Stimulated activated CD8-positive, alpha-beta memory T cell treated with anti-CD3 and anti-CD28 coated beads, Interleukin-7, amount 100 ng/mL, for 48 hours (primary cell): ENCODE measurements around the gene LILRA2.
"Not testable (repeated sequence)": the region's sequence is repeated elsewhere in the genome, so short reads cannot be mapped to it uniquely, and the experiment has no call there.

Experiments
- DNase-seq, 2 donors: peaks; one replicate each; pipeline ENCODE4 v3.0.0-alpha.2; 2020; ENCODE audit warnings: low read depth in 1 of 2; ENCODE audit errors: extremely low read depth in 1 of 2

LILRA2 gene

DNA sequence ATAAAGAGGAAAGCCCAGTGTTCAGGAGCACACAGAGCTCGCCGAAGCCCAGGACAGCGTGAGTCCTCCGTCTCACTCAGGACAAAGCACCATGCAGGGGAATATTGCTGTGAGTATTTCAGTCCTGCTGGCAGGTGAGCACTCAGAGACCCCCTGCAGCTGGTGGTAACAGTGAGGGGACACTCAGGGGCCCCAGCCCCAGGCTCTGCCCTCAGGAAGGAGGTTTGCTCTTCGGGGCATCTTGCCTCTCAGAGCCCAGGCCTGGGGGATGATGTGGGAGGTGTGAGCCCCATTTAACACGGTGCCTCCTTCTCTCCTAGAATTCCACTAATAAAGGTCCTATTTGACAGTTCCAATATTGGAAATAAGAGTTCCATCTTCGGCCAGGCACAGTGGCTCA, 34.6 kb downstream of the LILRA2 start:
- no peak for DNase-seq

DNA sequence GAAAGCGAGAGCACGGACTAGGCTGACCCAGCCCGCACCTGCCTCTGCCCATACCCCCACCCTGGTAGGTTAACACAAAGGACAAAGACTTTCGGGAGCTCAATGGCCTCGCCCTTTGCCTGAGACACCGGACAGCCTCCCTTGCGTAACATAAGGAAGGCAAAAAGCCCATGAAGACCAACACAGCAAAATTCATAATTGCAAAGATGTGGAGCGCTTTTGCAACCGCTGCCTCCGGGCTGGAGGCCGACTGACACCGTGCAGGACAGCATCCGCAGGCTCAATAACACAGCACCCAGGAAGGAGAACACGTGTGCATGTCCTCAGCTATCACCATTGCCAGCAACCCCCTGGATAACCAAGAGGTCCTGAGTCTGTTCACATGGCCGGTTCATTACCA, 35.2 kb downstream of the LILRA2 start:
- no peak for DNase-seq

DNA sequence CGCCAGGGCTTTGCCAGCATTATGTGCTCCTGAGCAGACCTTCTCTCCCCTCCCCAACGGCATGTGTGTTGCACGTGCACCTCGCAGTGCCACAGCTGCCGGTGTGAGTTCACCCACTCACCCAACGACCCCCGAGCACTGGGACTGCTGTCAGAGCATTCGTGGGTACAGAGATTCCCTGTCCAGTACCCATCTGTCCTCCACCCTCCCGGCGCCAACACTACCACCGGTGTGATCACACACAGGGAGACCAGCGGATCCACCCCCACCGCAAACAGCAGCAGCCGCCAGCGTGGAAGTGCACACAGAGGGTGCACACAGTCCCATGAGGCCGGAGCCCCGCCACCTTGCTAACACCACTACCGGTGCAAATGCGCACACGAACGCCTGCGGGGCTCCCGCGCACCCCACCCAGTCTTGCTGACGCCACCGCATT, 35.8 kb downstream of the LILRA2 start:
- DNase-seq: no peak

DNA sequence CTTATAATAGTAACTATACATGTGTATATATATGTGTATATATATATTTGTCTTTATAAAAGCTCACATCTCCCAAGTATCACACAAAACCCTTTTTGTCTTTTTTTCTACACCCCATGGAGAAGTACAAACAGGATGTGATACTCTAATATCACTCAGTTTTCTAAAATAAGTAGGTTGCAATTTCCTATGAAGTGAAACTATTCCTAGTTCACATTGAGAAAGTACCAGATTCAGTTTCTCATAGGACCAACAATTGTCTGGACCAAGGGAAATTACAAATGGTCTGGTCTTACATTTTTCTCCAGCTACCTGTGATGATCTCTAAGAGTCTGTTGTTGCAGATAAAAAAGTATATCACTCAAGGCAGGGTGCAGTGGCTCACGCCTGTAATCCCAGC, 38.8 kb downstream of the LILRA2 start:
- no peak for DNase-seq

DNA sequence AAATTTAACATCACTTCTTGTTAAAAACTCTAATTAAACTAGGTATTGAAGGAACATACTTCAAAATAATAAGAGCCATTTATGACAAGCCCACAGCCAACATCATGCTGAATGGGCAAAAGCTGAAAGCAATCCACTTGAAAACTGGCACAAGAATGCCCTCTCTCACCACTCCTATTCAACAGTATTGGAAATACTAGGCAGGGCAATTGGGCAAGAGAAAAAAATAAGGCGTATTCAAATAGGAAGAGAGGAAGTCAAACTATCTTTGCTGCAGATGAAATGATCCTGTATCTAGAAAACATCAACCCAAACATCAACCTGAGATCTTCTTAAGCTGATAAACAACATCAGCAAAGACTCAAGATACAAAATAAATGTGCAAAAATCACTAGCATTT, 41.1 kb downstream of the LILRA2 start:
- DNase-seq: no peak

DNA sequence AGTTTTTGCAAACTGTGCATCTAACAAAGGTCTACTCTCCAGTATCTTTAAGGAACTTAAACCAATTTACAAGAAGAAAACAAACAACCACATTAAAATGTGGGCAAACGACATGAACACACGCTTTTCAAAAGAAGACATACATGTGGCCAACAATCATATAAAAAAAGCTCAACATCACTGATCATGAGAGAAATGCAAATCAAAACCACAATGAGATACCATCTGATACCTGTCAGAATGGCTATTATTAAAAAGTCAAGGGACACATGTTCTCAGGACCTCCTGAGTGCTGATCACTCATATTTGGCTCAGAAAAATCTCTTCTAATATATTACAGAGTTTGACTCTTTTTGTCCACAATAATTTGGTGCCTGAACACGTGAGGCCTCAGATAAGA, 42.5 kb downstream of the LILRA2 start:
- DNase-seq: no peak

DNA sequence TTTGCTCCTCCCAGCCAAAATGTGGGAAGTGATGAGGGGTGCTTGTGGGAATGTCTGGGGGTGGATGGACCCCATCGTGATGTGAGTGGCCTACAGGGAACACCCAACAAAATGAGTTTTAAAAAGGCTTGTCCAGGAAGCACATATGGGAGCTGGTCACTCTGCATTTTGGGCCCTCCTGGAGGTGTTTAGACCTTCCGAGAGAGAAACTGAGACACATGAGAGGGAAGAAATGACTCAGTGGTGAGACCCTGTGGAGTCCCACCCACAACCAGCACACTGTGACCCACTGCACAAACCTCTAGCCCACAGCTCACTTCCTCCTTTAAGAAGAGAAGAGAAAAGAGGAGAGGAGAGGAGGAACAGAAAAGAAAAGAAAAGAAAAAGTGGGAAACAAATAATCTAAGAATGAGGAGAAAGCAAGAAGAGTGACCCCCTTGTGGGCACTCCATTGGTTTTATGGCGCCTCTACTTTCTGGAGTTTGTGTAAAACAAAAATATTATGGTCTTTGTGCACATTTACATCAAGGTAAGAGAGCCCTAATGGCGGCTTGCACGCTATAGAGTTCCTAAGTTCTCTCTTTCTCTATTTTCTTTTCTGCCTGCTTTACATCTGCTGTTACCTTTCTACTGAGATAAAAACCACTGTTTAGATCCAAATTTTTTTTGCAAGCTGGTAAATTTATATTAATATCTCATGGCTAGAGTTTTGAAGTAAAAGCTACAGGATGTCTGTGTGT, 43.4 kb downstream of the LILRA2 start:
- no peak for DNase-seq

DNA sequence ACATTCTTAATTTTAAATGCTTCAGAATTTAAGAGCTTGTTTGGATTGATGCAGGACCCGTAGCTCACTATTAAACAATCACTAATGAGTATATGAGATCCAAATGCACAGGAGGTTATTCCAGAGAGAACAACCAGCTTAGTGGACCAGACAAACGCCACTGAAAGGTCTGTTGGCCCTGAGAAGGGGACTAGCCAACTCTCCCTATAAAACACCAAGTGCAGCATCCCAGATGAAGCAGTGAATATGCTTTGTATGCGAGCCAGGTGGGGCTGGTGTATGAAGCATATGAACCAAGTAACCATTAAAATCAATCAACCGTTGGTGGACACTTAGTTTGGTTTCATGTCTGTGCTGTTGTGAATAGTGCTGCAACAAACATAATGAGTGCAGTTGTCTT, 46.9 kb downstream of the LILRA2 start:
- no peak for DNase-seq

DNA sequence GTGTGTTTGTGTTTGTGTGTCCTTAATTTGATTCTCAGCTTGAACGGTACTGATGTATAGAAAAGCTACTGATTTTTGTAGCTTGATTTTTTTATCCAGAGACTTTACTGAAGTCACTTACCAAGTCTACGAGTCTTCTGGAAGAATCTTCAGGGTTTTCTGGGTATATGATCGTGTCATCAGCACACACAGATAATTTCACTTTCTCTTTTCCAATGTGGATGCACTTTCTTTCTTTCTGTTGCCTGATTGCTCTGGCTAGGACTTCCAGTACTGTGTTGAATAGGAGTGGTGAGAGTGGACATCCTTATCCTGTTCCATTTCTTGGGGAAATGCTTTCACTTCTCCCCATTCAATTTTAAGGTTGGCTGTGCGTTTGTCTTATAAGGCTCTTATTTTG, 48.8 kb downstream of the LILRA2 start:
- DNase-seq: no peak

DNA sequence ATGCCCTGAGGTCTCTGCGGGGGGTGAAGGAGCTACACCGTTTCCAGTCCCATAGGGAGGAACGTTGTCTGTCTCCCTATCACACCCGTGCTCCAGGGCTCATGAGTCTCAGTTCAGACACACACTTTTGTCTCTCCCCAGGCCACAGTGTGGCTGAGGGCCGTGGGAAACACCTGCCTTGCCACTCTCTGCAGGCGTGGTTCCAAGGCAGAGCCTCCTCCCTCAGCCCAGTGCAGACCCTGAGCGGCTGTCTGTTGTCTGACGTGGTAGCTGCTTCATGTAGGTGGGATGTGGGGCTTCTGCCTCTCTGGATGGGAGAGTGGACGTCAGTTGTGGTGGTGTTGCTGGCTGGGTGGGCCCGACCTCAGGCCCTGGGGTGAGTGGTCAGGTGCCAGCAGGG, 50.6 kb downstream of the LILRA2 start:
- not testable (repeated sequence) for DNase-seq

DNA sequence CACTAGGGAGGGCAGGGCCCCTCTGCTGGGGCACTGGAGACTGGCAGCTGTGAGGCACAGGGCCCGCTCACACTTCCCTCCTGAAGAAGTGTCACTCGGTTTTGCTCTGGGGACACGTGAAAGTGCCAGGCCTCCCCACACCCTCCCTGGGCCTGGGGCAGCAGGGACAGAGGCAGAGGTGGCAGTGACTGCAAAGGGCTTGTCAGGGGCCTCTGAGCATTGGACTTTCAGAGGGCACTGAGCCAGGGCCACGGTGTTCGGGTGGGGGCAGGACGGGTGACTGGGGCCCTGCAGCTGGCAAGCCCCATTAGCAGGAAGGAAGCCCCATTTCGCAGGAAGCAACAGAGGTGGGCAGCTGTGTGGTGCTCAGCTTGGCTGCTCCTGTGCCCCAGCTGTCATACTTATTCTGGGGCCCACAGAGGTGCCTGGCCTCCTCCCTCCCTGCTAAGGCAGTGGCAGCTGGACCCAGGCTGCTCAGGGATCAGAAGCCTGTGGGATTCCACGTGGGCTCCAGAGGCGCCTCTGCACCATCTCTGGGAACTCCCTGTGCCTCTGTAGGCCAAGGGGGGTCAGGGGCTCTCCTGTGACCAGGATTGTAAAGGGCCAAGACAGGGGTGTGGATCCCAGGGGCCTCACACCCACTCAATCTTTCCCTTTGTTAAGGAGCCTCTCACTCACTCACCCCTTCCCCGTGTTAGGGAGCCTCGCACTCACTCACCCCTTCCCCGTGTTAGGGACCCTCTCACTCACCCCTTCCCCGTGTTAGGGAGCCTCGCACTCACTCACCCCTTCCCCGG, 51.5 kb downstream of the LILRA2 start:
- not testable (repeated sequence) for DNase-seq

DNA sequence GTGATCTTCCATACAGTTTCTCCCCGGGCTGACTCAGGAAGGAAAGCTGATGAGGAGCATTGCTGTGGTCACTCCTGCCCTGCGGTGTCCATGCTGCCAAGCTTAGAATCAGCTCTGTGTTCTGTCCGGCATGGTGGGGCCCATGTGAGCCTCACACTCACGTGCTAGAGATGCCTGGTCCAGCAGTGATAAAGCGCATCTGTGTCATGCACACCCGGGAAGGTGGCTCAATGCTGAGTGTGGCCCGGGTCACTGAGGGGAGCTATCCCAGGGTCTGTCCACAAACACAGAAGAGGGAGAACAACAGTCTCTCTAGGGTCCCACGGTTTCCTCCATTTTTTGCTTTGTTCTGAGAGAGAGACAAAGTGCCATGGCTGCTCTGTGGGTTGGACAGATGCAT, 53.2 kb downstream of the LILRA2 start:
- DNase-seq: no peak

DNA sequence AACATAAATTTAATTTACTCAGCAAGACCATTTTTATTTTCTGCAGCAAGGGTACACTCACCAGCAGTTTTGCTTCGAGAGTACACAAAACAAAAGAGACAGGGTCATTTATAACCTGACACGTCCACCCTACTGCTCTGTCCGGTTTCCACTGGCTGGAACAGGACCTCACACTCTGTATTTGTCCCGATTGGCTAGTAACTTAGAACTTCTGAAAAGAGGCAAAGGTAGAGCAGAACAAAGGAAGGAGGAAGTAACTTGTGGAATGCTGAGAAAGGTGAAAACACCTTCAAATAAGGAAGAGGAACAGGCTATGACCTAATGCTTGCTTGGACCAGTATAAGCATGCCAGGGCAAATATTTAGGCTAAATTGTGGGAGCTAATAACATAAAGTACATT, 54.3 kb downstream of the LILRA2 start:
- not testable (repeated sequence) for DNase-seq

DNA sequence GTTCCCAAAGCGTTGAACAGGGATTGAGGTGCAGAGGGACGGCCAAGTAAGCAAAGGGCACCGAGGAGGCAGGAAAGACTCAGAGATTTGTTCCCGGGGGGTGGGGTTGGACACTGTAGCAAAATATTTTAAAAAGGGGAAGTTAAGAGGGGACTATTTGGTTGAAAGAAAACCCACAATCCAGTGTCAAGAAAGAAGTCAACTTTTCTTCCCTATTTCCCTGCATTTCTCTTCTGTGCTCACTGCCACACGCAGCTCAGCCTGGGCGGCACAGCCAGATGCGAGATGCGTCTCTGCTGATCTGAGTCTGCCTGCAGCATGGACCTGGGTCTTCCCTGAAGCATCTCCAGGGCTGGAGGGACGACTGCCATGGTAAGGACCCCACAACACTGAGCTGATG, 56.7 kb downstream of the LILRA2 start, which contains the start of gene LILRB1:
LILRB1 (plus strand) TSS at position 223 of the 400 bp plus-strand sequence. CDS start 590 bp downstream, outside the sequence.
- not testable (repeated sequence) for DNase-seq

DNA sequence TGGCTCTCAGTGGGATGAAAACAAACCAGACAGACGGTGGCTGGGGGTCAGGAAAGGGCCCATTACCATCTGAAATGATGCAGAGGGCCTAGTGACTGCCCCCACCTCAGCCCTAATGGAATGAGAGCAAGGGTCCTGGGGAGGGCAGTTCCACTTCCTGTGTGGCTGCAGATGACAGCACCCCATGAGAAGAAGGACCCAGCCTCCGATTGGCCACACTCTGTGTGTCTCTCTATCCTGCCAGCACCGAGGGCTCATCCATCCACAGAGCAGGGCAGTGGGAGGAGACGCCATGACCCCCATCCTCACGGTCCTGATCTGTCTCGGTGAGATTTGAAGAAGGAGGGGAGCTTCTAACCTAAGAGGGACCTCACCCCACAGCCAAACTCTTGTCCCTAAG, 57.2 kb downstream of the LILRA2 start:
- no peak for DNase-seq

DNA sequence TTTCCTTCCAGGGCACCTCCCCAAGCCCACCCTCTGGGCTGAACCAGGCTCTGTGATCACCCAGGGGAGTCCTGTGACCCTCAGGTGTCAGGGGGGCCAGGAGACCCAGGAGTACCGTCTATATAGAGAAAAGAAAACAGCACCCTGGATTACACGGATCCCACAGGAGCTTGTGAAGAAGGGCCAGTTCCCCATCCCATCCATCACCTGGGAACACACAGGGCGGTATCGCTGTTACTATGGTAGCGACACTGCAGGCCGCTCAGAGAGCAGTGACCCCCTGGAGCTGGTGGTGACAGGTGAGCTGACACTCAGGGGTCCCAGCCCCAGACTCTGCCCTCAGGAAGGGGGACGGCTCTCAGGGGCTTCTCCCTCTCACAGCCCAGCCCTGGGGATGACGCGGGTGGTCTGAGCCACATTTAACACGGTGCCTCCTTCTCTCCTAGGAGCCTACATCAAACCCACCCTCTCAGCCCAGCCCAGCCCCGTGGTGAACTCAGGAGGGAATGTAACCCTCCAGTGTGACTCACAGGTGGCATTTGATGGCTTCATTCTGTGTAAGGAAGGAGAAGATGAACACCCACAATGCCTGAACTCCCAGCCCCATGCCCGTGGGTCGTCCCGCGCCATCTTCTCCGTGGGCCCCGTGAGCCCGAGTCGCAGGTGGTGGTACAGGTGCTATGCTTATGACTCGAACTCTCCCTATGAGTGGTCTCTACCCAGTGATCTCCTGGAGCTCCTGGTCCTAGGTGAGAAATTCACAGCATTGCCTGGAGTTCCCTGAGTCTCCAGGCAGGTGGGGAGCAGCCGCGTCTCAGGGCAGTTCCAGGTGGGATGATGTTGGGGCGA, 58.1 kb downstream of the LILRA2 start:
- DNase-seq: not testable (repeated sequence)

DNA sequence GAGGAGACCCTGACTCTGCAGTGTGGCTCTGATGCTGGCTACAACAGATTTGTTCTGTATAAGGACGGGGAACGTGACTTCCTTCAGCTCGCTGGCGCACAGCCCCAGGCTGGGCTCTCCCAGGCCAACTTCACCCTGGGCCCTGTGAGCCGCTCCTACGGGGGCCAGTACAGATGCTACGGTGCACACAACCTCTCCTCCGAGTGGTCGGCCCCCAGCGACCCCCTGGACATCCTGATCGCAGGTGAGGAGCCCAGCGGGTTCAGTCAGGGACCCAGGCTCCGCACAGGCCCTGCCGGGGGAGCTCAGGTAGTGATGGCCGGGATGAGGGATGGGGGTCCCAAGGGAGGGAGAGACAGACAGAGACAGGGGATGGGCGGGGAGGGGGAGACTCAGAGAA, 58.9 kb downstream of the LILRA2 start:
- DNase-seq: not testable (repeated sequence)

DNA sequence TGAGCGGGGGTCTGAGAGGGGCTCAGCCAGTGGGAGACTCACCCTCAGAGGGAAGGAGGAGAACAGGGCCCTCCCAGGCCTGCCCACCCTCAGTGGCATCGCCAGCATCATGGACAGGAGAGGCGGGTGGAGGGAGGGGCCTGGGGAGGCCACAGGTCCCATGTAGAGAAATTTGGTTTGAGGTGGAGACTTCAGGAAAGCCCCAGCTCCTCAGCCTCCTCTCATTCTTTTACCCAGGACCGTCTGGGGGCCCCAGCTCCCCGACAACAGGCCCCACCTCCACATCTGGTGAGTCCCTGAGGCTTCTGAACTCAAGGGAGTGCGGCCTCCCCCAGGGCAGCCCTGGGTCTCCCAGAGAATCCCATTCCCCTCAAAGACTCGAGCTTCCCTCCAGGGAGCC, 59.8 kb downstream of the LILRA2 start:
- no peak for DNase-seq

DNA sequence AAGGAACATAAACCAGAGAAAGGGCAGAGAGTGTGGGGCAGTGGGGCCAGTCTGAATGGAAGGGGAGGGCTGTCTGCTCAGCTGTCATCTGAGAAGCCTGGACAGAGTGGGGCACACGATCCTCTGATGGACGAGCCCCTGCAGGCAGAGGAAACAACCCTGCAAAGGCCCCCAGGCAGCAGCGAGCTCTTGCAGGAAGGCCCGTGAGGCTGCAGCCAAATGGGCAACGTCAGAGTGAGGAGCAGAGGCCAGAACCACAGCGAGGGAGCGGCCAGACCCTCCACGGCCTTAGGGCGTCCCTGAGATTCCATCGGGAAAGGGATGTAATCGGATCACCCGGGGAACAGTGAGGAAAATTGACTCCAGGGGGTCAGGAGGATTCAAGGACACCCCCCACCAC, 62.5 kb downstream of the LILRA2 start:
- not testable (repeated sequence) for DNase-seq

DNA sequence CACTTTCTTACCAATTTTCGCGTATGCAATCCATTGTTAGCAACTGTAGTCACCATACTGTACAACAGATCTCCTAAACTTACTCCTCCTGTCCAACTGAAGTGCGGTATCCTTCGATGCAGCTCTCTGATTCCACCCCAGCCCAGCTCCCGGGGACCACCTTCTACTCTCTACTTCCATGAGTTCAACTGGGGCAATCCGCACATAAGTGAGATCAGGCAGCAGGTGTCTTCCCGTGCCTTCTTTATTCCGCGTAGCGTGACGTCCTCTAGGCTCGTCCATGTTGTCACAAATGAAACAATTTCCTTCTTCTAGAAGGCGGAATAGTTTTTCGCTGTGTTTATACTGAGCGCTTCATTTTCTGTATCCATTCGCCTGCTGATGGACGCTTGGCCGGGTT, 65.1 kb downstream of the LILRA2 start:
- no peak for DNase-seq
